Measurements from ENCODE around the gene VEZF1.
A peak's percentile ranks its signal among the peaks of the same experiment; 100 is the strongest.

VEZF1 gene

DNA sequence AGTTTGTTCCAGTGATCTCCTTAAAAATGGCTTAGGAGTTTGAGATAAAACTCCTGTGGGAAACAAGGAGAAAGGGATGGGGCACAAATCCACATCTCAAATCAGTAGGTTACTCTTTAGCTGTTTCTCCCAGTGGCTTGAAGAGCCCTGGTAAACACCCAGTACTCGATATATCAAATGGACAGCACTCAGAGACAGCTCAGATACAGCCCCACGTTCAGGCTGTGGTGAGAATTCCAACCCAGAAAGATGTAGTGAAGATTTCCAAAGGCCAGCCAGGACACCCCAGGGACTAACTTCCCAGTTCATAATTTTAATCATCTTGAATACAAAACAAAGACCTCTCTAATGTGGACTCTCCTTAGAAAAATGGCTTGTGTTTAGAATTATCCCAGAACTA is 6.4 kb upstream of the VEZF1 start:
- Histone ChIP-seq H3K4me3 (ENCODE audit: low read depth, low read length) (no peak overlapping the region), H3K27me3 (ENCODE audit: insufficient read depth, low read depth, severe bottlenecking) (no peaks in the 10 kb centered on the region), H3K9me3 (ENCODE audit: severe bottlenecking) (no peaks in the 10 kb centered on the region), H3K36me3 (peaks cover 23% of the 10 kb centered on the region), H3K27ac (no peak overlapping the region)
- TF ChIP-seq, protein P1, sequence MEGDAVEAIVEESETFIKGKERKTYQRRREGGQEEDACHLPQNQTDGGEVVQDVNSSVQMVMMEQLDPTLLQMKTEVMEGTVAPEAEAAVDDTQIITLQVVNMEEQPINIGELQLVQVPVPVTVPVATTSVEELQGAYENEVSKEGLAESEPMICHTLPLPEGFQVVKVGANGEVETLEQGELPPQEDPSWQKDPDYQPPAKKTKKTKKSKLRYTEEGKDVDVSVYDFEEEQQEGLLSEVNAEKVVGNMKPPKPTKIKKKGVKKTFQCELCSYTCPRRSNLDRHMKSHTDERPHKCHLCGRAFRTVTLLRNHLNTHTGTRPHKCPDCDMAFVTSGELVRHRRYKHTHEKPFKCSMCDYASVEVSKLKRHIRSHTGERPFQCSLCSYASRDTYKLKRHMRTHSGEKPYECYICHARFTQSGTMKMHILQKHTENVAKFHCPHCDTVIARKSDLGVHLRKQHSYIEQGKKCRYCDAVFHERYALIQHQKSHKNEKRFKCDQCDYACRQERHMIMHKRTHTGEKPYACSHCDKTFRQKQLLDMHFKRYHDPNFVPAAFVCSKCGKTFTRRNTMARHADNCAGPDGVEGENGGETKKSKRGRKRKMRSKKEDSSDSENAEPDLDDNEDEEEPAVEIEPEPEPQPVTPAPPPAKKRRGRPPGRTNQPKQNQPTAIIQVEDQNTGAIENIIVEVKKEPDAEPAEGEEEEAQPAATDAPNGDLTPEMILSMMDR (IDR thresholded peaks at IDR 0.05; ENCODE audit: low read depth, low read length): no peak
- no peak for DNase-seq

DNA sequence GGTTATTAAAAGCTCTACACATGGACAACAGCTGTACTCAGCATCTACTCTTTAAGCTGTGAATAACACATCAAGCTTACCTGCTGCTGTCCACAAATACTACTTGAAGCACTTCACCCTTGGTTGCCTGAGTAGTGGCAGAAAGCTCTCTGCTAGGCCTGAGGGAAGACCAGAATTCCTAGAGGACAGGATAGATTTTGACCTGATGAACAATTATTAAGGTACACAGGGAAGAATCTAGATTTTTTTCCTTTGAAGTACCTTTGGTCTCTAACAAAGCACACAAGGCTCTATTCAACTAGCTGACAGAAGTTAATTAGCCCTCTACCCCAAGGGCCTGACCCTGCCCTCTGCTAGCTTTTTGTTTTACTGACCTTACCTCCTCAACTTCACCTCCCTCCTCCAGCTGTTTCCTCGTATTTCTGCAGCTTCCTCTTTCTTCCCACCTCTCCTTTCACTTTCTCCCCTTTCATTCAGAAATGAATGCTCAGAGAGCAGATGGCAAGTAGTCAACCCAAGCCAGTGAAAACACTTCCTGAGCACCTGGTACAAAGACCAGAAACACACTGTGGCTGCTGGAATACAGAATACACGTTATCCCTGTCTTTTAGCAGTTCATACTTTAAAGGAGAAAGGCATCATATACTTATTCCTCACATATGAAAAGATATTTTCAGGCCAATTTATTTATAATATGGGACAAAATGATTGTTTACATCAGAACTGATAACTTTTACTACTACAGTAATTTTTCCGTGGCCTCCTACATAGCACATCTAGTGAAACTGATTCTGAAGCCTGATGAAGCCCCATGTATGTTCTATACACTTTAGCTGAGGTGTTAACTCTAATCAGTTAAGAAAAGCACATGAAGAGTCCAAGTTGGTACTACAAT is 5.7 kb upstream of the VEZF1 start:
- Histone ChIP-seq H3K9me3 (ENCODE audit: severe bottlenecking) (no peaks in the 10 kb centered on the region), H3K4me3 (ENCODE audit: low read depth, low read length) (no peak overlapping the region), H3K27ac (no peak overlapping the region; the same call in 1 of the 2 replicates), H3K36me3 (peaks cover 19% of the 10 kb centered on the region), H3K27me3 (ENCODE audit: insufficient read depth, low read depth, severe bottlenecking) (no peaks in the 10 kb centered on the region)
- peak; percentile 23 for DNase-seq
- TF ChIP-seq, protein P1 (IDR thresholded peaks at IDR 0.05; ENCODE audit: low read depth, low read length): no peak

DNA sequence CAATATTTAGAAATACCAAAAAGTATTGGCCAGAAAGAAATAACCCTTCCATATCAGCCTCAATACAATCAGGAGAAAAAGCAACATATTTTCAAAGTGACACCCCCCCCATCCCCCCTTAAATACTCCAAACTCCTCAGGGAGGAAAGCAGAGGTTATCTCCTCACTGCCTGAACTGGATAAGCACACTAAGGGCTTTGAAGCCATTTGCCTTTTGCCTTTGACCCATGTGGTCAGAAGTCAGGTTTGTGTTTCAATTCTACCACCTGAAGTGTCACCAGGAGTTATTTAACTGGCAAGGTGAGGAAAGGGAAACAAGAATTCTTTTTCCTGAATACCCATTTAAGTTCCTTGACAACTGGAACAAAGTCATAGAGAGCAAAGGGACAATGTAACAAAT is 3.5 kb upstream of the VEZF1 start:
- H3K27ac ChIP-seq: no peak overlapping the region
- no peak for DNase-seq
- H3K27me3 ChIP-seq (ENCODE audit: insufficient read depth, low read depth, severe bottlenecking): no peaks in the 10 kb centered on the region
- H3K4me3 ChIP-seq (ENCODE audit: low read depth, low read length): no peak overlapping the region
- H3K9me3 ChIP-seq (ENCODE audit: severe bottlenecking): no peaks in the 10 kb centered on the region
- H3K36me3 ChIP-seq: peaks cover 12% of the 10 kb centered on the region
- TF ChIP-seq, protein P1 (IDR thresholded peaks at IDR 0.05; ENCODE audit: low read depth, low read length): no peak

DNA sequence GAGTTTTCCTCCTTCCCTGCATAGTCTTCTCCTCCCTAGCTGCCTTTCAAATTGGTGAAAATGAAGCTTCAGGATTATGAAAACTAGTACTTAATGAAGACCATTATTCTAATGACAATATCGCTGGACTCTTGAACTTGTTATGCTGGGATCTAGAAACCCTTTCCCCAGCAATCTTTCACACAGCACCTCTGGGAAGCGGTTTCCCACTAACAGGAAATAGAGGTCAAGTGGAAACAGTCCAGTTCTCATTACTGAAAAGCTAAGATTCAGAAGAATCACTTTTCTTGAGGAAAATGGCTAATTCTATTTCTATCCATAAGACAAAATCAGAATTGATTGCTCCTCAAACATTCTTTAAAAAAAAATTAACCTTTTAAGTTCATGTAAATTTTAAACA is 2.0 kb upstream of the VEZF1 start:
- TF ChIP-seq, protein P1 (IDR thresholded peaks at IDR 0.05; ENCODE audit: low read depth, low read length): no peak
- Histone ChIP-seq H3K27me3 (ENCODE audit: insufficient read depth, low read depth, severe bottlenecking) (no peaks in the 10 kb centered on the region), H3K27ac (no peak overlapping the region), H3K36me3 (peaks cover 15% of the 10 kb centered on the region), H3K4me3 (ENCODE audit: low read depth, low read length) (no peak overlapping the region), H3K9me3 (ENCODE audit: severe bottlenecking) (no peaks in the 10 kb centered on the region)
- no peak for DNase-seq

DNA sequence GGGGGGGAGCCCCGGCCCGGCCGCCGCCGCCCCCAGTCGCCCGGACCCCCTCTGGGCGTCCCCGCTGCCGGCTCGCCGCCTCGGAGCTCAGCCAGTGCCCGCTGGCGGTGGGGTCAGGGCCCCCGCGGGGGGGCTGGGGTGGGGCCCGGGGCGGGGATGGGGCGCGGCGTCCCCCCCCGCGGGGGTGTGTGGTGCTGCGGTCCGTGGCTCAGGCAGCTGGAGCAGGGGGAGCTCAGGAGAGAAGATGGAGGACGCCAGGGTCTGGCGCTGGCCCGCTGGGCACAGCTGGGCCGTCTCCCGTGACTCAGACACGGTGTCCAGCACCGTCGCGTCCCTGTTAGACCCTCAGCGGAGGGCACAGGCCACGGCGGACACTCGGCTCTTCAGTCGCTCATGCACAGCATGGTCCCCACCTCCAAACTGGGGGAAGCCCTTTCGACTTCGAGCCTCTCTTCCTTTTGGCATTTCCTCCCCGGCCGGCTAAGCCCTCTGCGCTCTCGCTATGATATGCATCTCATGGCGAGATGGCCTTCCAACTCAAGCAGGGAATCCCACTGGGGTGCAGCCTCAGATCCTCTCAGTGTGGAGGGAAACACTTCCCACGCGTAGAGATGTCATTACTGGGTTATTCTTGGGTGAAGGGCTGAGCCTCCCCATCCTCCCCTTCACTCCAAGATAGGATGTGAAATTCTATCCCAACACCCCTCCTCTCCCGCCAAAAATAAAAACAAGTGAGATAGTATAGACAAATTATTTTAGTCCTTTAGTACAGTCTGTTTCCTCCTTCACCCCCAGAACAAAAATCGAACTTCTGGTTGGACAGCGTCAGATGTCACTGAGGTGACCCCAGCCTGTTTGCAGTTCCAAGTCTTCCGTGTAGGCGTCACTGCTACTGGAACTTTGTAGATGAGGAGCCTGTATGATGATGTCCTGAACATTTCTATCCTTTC is 522 bp upstream of the VEZF1 start:
- Histone ChIP-seq H3K36me3 (peaks cover 29% of the 10 kb centered on the region), H3K4me3 (ENCODE audit: low read depth, low read length) (peak overlapping the region; percentile 85), H3K27ac (peak overlapping the region; percentile 98), H3K27me3 (ENCODE audit: insufficient read depth, low read depth, severe bottlenecking) (no peaks in the 10 kb centered on the region), H3K9me3 (ENCODE audit: severe bottlenecking) (no peaks in the 10 kb centered on the region)
- TF ChIP-seq, protein P1 (IDR thresholded peaks at IDR 0.05; ENCODE audit: low read depth, low read length): 0 out of 2 replicates have a peak, but pooled peaks have one; percentile 14
- DNase-seq: peak; percentile 87
